Stomach (tissue), 9 donors: Measurements from ENCODE around the gene ZNF385C. TPM values are rescaled to one million over a fixed set of nuclear protein-coding genes. Genes with fewer than 3 reads are reported as not detected.

Source experiments
- DNase-seq, 2 donors: peaks; one replicate each; pipeline versions ENCODE4 v3.0.0 to v3.0.0-alpha.2; 2013 to 2019
- H3K27ac ChIP-seq, 5 donors: fragments of 200-600 bp in 4 of 5; sonication (generic) in 4 of 5; one replicate each; pipeline ENCODE4 v1.5.1; 2013 to 2019; ENCODE audit warnings: mild to moderate bottlenecking in 1 of 5, moderate library complexity in 1 of 5
- H3K27me3 ChIP-seq, 3 donors: fragments of 200-600 bp; sonication (generic); one replicate each; pipeline ENCODE4 v1.5.1; 2017 to 2019; ENCODE audit warnings: mixed run types in 1 of 3
- H3K36me3 ChIP-seq, 4 donors: fragments of 200-600 bp; sonication (generic); 1 replicate in 3 of 4; 2 replicates in 1 of 4; pipeline ENCODE4 v1.5.1; 2016 to 2019
- H3K4me1 ChIP-seq, 4 donors: fragments of 200-600 bp; sonication (generic); one replicate each; pipeline ENCODE4 v1.5.1; 2016 to 2019
- H3K4me3 ChIP-seq, 4 donors: fragments of 200-600 bp; sonication (generic) in 3 of 4; one replicate each; pipeline ENCODE4 v1.5.1; 2016 to 2019; ENCODE audit warnings: mild to moderate bottlenecking in 1 of 4
- H3K9me3 ChIP-seq, 4 donors: fragments of 200-600 bp; sonication (generic); one replicate each; pipeline ENCODE4 v1.5.1; 2016 to 2019
- EP300 ChIP-seq: sonication (generic); formaldehyde crosslinking; IDR thresholded peaks from one replicate; pipeline ENCODE4 v1.6.1; 2017; ENCODE audit warnings: antibody characterized with exemption
- POLR2A ChIP-seq, 4 donors: fragments of 450-650 bp; IDR thresholded peaks; one replicate each; pipeline ENCODE4 v1.6.1; 2016; ENCODE audit warnings: antibody characterized with exemption in 4 of 4, control low read depth in 2 of 4, mild to moderate bottlenecking in 1 of 4, moderate library complexity in 1 of 4
- POLR2AphosphoS5 ChIP-seq, 3 donors: sonication (generic); formaldehyde crosslinking; IDR thresholded peaks; one replicate each; pipeline ENCODE4 v1.6.1; 2016; ENCODE audit warnings: antibody characterized with exemption in 3 of 3
- WGBS, 5 donors: extraction: QIAGEN DNeasy Blood & Tissue Kit in 3 of 5; methylation state at CpG; one replicate each; pipeline versions ENCODE4 v1.1.5 to v1.1.7; 2013 to 2018; 5-methylcytosine and 5-hydroxymethylcytosine counted together
- intact Hi-C: fragments of 100-400 bp; cut with DNase I; formaldehyde crosslinking; loops from one replicate; pipeline ENCODE4 v1.15.1; 2023; ENCODE audit warnings: low total_unique reads
- polyA plus RNA-seq, 3 donors: library from polyadenylated mRNA; stranded (reverse); fragments of 200-250 nt; gene quantifications; one replicate each; pipeline ENCODE4 v1.2.3, GENCODE V29; 2013
- total RNA-seq, 5 donors: library from RNA; depleted of rRNA; stranded (reverse); fragments of >200 nt; gene quantifications; one replicate each; pipeline versions ENCODE4 v1.1.0 to v1.2.3, GENCODE V29; 2014 to 2016
- TF ChIP-seq, protein P1 (sequence below), 7 experiments: fragments of 450-650 bp in 4 of 7; fragments of 200-600 bp in 3 of 7; sonication (generic) in 3 of 7; IDR thresholded peaks; one replicate each; pipeline ENCODE4 v1.5.1; 2016 to 2019; ENCODE audit warnings: antibody characterized with exemption in 7 of 7, control low read depth in 2 of 7, mild to moderate bottlenecking in 1 of 7
- donor health status: healthy with polysubstance abuse.
- donor health status: Bipolar disorder and iron deficiency.
- donor health status: healthy.

The ZNF385C gene
- total and polyA plus RNA-seq, 8 donors = 0.31 to 1.4 (median 0.70) TPM; not detected in 4

- H3K9me3 ChIP-seq = no peaks in the 10 kb centered on the region
- no peaks in the 10 kb centered on the region for H3K27me3 ChIP-seq
- WGBS, 5 donors = 82 to 88% (median 84%) methylated on average over 4 of the region's 4 CpGs
- H3K36me3 ChIP-seq = peaks cover 5 to 55% (median 46%) of the 10 kb centered on the region in 4 donors
- H3K4me3 ChIP-seq = no peak overlapping the region
- TF ChIP-seq POLR2AphosphoS5 (IDR thresholded peaks at IDR 0.05) = no peak
- no peak for TF ChIP-seq POLR2A (IDR thresholded peaks at IDR 0.05)
- TF ChIP-seq EP300 = no peak
- no peak overlapping the region for H3K27ac ChIP-seq
- intact Hi-C loops = loop anchor here (5.0 kb wide), 1 partner anchor 156 kb away; no protein-coding TSS in a partner anchor
- no peak for DNase-seq
- H3K4me1 ChIP-seq = peaks cover 25 to 56% (median 43%) of the 10 kb centered on the region in 4 donors
Measured at GRCh38 chr17:42118126-42118510, 19.8 kb upstream of the ZNF385C start.

DNA sequence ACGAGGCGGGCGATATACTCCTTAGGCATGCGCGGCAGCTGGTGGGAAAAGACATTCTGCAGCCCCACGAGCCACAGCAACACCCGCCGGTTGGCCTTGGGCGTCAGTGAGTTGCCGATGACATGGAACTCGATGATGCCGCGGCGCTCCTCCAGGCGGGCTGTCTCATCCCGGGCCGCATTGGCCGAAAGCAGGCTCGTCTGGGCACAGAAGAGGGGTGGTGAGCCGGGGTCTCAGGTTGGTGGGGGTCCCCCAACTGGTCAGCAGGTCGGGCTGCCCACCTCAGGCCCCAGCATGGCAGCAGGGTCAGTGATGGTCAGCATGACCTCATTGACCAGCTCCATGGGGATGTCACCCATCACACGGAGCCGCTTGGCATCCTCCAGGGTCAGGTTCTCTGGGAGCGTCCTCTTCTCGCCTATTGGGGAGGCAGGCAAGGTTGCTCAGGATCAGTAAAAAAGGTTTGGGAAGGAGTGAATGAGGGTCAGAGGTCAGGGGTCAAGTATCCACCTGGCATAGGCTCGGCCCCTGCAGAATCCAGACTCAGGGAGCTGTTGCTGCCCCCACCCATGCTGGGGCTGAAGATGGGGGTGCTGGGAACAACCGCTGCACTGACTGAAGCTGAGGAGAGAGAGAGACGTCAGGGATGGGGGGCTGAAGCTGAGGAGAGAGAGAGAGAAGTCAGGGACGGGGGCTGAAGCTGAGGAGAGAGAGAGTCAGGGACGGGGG lies 19.3 kb upstream of the ZNF385C start:
- no peak for DNase-seq
- Histone ChIP-seq H3K27me3 (no peaks in the 10 kb centered on the region), H3K36me3 (peaks cover 5 to 55% (median 45%) of the 10 kb centered on the region in 4 donors), H3K9me3 (no peaks in the 10 kb centered on the region), H3K27ac (no peak overlapping the region), H3K4me1 (peaks cover 26 to 56% (median 44%) of the 10 kb centered on the region in 4 donors), H3K4me3 (no peak overlapping the region)
- WGBS, 5 donors = 85 to 90% (median 88%) methylated on average over 18 to 30 of the region's 30 CpGs
- intact Hi-C loops = loop anchor here (5.0 kb wide), 1 partner anchor 155 kb away; no protein-coding TSS in a partner anchor
- no peak for TF ChIP-seq POLR2AphosphoS5 (IDR thresholded peaks at IDR 0.05)
- no peak for TF ChIP-seq EP300
- TF ChIP-seq, protein P1, sequence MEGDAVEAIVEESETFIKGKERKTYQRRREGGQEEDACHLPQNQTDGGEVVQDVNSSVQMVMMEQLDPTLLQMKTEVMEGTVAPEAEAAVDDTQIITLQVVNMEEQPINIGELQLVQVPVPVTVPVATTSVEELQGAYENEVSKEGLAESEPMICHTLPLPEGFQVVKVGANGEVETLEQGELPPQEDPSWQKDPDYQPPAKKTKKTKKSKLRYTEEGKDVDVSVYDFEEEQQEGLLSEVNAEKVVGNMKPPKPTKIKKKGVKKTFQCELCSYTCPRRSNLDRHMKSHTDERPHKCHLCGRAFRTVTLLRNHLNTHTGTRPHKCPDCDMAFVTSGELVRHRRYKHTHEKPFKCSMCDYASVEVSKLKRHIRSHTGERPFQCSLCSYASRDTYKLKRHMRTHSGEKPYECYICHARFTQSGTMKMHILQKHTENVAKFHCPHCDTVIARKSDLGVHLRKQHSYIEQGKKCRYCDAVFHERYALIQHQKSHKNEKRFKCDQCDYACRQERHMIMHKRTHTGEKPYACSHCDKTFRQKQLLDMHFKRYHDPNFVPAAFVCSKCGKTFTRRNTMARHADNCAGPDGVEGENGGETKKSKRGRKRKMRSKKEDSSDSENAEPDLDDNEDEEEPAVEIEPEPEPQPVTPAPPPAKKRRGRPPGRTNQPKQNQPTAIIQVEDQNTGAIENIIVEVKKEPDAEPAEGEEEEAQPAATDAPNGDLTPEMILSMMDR (IDR thresholded peaks at IDR 0.05) = no peak
- TF ChIP-seq POLR2A (IDR thresholded peaks at IDR 0.05) = no peak

- Histone ChIP-seq H3K27ac (no peak overlapping the region), H3K36me3 (peaks cover 5 to 55% (median 45%) of the 10 kb centered on the region in 4 donors)
Measured at GRCh38 chr17:42116705-42117396, 18.6 kb upstream of the ZNF385C start.

GRCh38 chr17:42114118-42114517 lies 15.8 kb upstream of the ZNF385C start:
- TF ChIP-seq, protein P1 (IDR thresholded peaks at IDR 0.05) = no peak
- TF ChIP-seq EP300 (no peak), POLR2A (IDR thresholded peaks at IDR 0.05) (no peak), POLR2AphosphoS5 (IDR thresholded peaks at IDR 0.05) (no peak)
- Histone ChIP-seq H3K4me1 (peaks cover 18 to 40% (median 29%) of the 10 kb centered on the region in 4 donors), H3K27ac (peak overlapping the region in 2 of 5 donors; percentile 92), H3K9me3 (no peaks in the 10 kb centered on the region), H3K4me3 (no peak overlapping the region), H3K36me3 (peaks cover 5 to 61% (median 50%) of the 10 kb centered on the region in 4 donors), H3K27me3 (no peaks in the 10 kb centered on the region)
- intact Hi-C loops = loop anchor here (5.0 kb wide), 1 partner anchor 92 kb away; the partner anchor contains the start of gene NKIRAS2
- no peak for DNase-seq
- 88 to 94% (median 94%) methylated on average over 8 to 9 of the region's 9 CpGs for WGBS, 5 donors

More at GRCh38 chr17:42116705-42117396, 18.6 kb upstream of the ZNF385C start:
- peak; percentile 91 to 94 for DNase-seq
- WGBS, 5 donors = 30 to 42% (median 32%) methylated on average over 13 to 18 of the region's 18 CpGs
- Histone ChIP-seq H3K27me3 (no peaks in the 10 kb centered on the region), H3K9me3 (no peaks in the 10 kb centered on the region), H3K4me1 (peaks cover 25 to 50% (median 40%) of the 10 kb centered on the region in 4 donors), H3K4me3 (no peak overlapping the region)
- intact Hi-C loops = loop anchor here (5.0 kb wide), 1 partner anchor 155 kb away; no protein-coding TSS in a partner anchor
- TF ChIP-seq EP300 (no peak), POLR2AphosphoS5 (IDR thresholded peaks at IDR 0.05) (peak in 1 of 3 donors; percentile 68), POLR2A (IDR thresholded peaks at IDR 0.05) (no peak)
- TF ChIP-seq, protein P1 (IDR thresholded peaks at IDR 0.05) = peak in 5 of 7 experiments; percentile 56 to 87 (median 80)
